ENCODE data around the gene PRSS12. TPM values are rescaled to one million over a fixed set of nuclear protein-coding genes. Genes with fewer than 3 reads are reported as not detected.

PRSS12 gene
- total and polyA plus RNA-seq, 2 experiments from 2014 or later, result 5.5 to 12.9 TPM

- no peaks in the 10 kb centered on the region for H3K79me2 ChIP-seq (replicated peaks; ENCODE audit: insufficient read depth)
Measured at GRCh38 chr4:118338518-118338917, 14.3 kb downstream of the PRSS12 start.

More at GRCh38 chr4:118338518-118338917, 14.3 kb downstream of the PRSS12 start:
- no peaks in the 10 kb centered on the region for H3K27me3 Mint-ChIP-seq (ENCODE audit: insufficient read depth, low read depth, poor library complexity)
- no peak for TF ChIP-seq CREB1 (CRISPR knock-in tag; IDR thresholded peaks at IDR 0.05; ENCODE audit: low read depth)
- TF ChIP-seq EZH2 (IDR thresholded peaks at IDR 0.05; ENCODE audit: low read depth, unreplicated experiment), result no peak
- no peak for TF ChIP-seq JUNB (IDR thresholded peaks at IDR 0.05; ENCODE audit: unreplicated experiment)
- no peak for TF ChIP-seq ZNF462 (CRISPR knock-in tag; IDR thresholded peaks at IDR 0.05)
- no peak for TF ChIP-seq ZNF114 (CRISPR knock-in tag; IDR thresholded peaks at IDR 0.05)
- TF ChIP-seq NANOG (IDR thresholded peaks at IDR 0.05; ENCODE audit: borderline replicate concordance), result no peak
- no peak for TF ChIP-seq ZNF331 (CRISPR knock-in tag; IDR thresholded peaks at IDR 0.05; ENCODE audit: low read depth)
- no peak for TF ChIP-seq POLR2AphosphoS5 (IDR thresholded peaks at IDR 0.05; ENCODE audit: low read depth)
- TF ChIP-seq REST (IDR thresholded peaks at IDR 0.05; ENCODE audit: unreplicated experiment), result no peak
- no peak for TF ChIP-seq STAT1 (IDR thresholded peaks at IDR 0.05; ENCODE audit: unreplicated experiment)
- TF ChIP-seq ETS1 (IDR thresholded peaks at IDR 0.05), result no peak
- TF ChIP-seq EZH2phosphoT487 (IDR thresholded peaks at IDR 0.05; ENCODE audit: unreplicated experiment), result no peak
- TF ChIP-seq CTCF (conservative IDR thresholded peaks at IDR 0.05; ENCODE audit: low read depth in 2 of 2), result no peak
- Histone ChIP-seq H4K20me1 (replicated peaks; ENCODE audit: insufficient read depth) (no peaks in the 10 kb centered on the region), H3K9me2 (ENCODE audit: insufficient read depth) (no peaks in the 10 kb centered on the region), H3K4me2 (no peak overlapping the region), H3K4me3 (no peak overlapping the region), H2AFZ (no peak overlapping the region), H3K36me3 (ENCODE audit: insufficient read depth) (no peaks in the 10 kb centered on the region), H3K4me1 (ENCODE audit: insufficient read depth) (peaks cover 41% of the 10 kb centered on the region), H3F3A (replicated peaks; ENCODE audit: low read depth) (no peaks in the 10 kb centered on the region), H3K27me3 (ENCODE audit: insufficient read depth) (no peaks in the 10 kb centered on the region), H3K27ac (ENCODE audit: low read depth) (no peak overlapping the region)
- no peak overlapping the region for H3K4me3 Mint-ChIP-seq
- no peak overlapping the region for H3K27ac Mint-ChIP-seq
- ATAC-seq, result no peak
- no peaks in the 10 kb centered on the region for H3K36me3 Mint-ChIP-seq (ENCODE audit: low read depth)
- DNase-seq (ENCODE audit: low spot score), result no peak
- H3K4me1 Mint-ChIP-seq, result peaks cover 39% of the 10 kb centered on the region
- H3K9me3 Mint-ChIP-seq, result no peaks in the 10 kb centered on the region

All from GM23338 (cell line).